HepG2 (cell line): ENCODE results near the gene CIB2. TPM values are rescaled to one million over a fixed set of nuclear protein-coding genes. Genes with fewer than 3 reads are reported as not detected.

Experiments used
- ATAC-seq: fragments of 200-7000 bp; cut with Tn5 transposase; 3 replicates; pipeline ENCODE4 v1.9.1; 2020; ENCODE audit warnings: mild to moderate bottlenecking, moderate library complexity
- BruUV-seq: library from RNA; stranded (reverse); fragments of 400-500 nt; replicated peaks from 2 replicates; lab custom pipeline; 2021; lab: Mats Ljungman, UMichigan
- CTCF ChIA-PET: fragments of 300-600 bp; formaldehyde crosslinking; extraction: SDS; loops from one replicate; lab custom pipeline; 2021; ENCODE audit warnings: low total read pairs, inconsistent platforms, low intra/inter-chr PET ratio; lab: Yijun Ruan, JAX
- POLR2A ChIA-PET: fragments of 350-600 bp; sonication (Branson Sonifier 250); formaldehyde crosslinking; loops from one replicate; lab custom pipeline; 2020; ENCODE audit warnings: antibody characterized with exemption, inconsistent platforms; lab: Yijun Ruan, JAX
- DNase-seq: peaks from one replicate; pipeline ENCODE4 v3.0.0-alpha.2; 2015; ENCODE audit warnings: low spot score
- FAIRE-seq: peaks from 3 replicates; lab custom pipeline; 2011; peaks lifted over from hg19 to GRCh38; lab: Jason Lieb, UNC
- H2AFZ ChIP-seq: one replicate; pipeline ENCODE4 v1.6.1; 2011; ENCODE audit warnings: low read length, inconsistent platforms
- H3K27ac ChIP-seq: fragments of 300-600 bp; 3 replicates; pipeline ENCODE4 v1.8.0; 2011; ENCODE audit warnings: mixed run types, mild to moderate bottlenecking, mixed read lengths, low read length, inconsistent platforms; ENCODE audit not compliant: insufficient read depth; ENCODE audit errors: extremely low read length
- H3K27me3 ChIP-seq, 2 experiments: fragments of 200-600 bp in 1 of 2; 2 replicates in 1 of 2; 3 replicates in 1 of 2; pipeline versions ENCODE4 v1.6.0 to v1.8.0; 2011; ENCODE audit warnings: low read length in 2 of 2, mild to moderate bottlenecking in 2 of 2, moderate library complexity in 2 of 2, inconsistent platforms in 1 of 2; ENCODE audit not compliant: insufficient read depth in 2 of 2, control insufficient read depth in 1 of 2
- H3K36me3 ChIP-seq, 2 experiments: fragments of 200-600 bp in 1 of 2; replicated peaks in 1 of 2; 2 replicates in 1 of 2; 3 replicates in 1 of 2; pipeline versions ENCODE4 v1.5.1 to v1.8.0; 2011; ENCODE audit warnings: low read length in 2 of 2, inconsistent platforms in 1 of 2; ENCODE audit not compliant: insufficient read depth in 2 of 2, control insufficient read depth in 1 of 2
- H3K4me1 ChIP-seq: 2 replicates; pipeline ENCODE4 v1.5.1; 2012; ENCODE audit warnings: low read length, inconsistent platforms; ENCODE audit not compliant: insufficient read depth
- H3K4me2 ChIP-seq: 2 replicates; pipeline ENCODE4 v1.6.0; 2011; ENCODE audit warnings: low read depth, low read length, inconsistent platforms
- H3K4me3 ChIP-seq, 3 experiments: fragments of 200-600 bp in 1 of 3; sonication (generic), shearing (Covaris generic) in 1 of 3; replicated peaks in 1 of 3; 2 replicates each; pipeline ENCODE4 v1.5.1; 2011 to 2016; ENCODE audit warnings: low read length in 3 of 3, inconsistent platforms in 2 of 3, low read depth in 2 of 3, mild to moderate bottlenecking in 2 of 3, control low read depth in 1 of 3, mixed read lengths in 1 of 3; ENCODE audit not compliant: insufficient read depth in 1 of 3
- H3K79me2 ChIP-seq: one replicate; pipeline ENCODE4 v1.6.1; 2011; ENCODE audit warnings: low read length, inconsistent platforms; ENCODE audit not compliant: insufficient read depth
- H3K9ac ChIP-seq: 2 replicates; pipeline ENCODE4 v1.6.0; 2011; ENCODE audit warnings: mild to moderate bottlenecking, low read depth, low read length, inconsistent platforms; ENCODE audit not compliant: insufficient read depth
- H3K9me3 ChIP-seq: 2 replicates; pipeline ENCODE4 v1.5.1; 2012; ENCODE audit warnings: mild to moderate bottlenecking, low read length
- H4K20me1 ChIP-seq: 2 replicates; pipeline ENCODE4 v1.6.0; 2011; ENCODE audit warnings: inconsistent platforms, mild to moderate bottlenecking, low read length, moderate library complexity; ENCODE audit not compliant: insufficient read depth
- DNMT3B ChIP-seq: conservative IDR thresholded peaks from 2 replicates; pipeline ENCODE4 v1.6.1; 2016; ENCODE audit warnings: missing biosample characterization, control low read depth
- GATAD1 ChIP-seq: IDR thresholded peaks from 2 replicates; pipeline ENCODE4 v1.6.1; 2016; ENCODE audit warnings: missing genetic modification reagents, missing compliant biosample characterization
- HIVEP1 ChIP-seq: sonication (generic); formaldehyde crosslinking; IDR thresholded peaks from 2 replicates; pipeline ENCODE4 v1.4.0; 2020; ENCODE audit warnings: mild to moderate bottlenecking, missing genetic modification reagents
- MAFG ChIP-seq: sonication (generic); formaldehyde crosslinking; IDR thresholded peaks from 2 replicates; pipeline ENCODE4 v1.5.1; 2020; ENCODE audit warnings: mild to moderate bottlenecking, missing genetic modification reagents
- RAD21 ChIP-seq: fragments of 450-650 bp; formaldehyde crosslinking; IDR thresholded peaks from 2 replicates; pipeline ENCODE4 v1.5.0; 2020; ENCODE audit warnings: mild to moderate bottlenecking
- ZNF543 ChIP-seq: sonication (generic); formaldehyde crosslinking; IDR thresholded peaks from 2 replicates; pipeline ENCODE4 v1.4.0; 2020; ENCODE audit warnings: mild to moderate bottlenecking, missing genetic modification reagents
- ZNF609 ChIP-seq: sonication (generic); formaldehyde crosslinking; IDR thresholded peaks from 2 replicates; pipeline ENCODE4 v1.4.0; 2020; ENCODE audit warnings: mild to moderate bottlenecking, missing genetic modification reagents, borderline replicate concordance
- ZNF775 ChIP-seq: sonication (generic); formaldehyde crosslinking; IDR thresholded peaks from 2 replicates; pipeline ENCODE4 v1.4.0; 2020; ENCODE audit warnings: missing genetic modification reagents, mild to moderate bottlenecking, moderate library complexity, borderline replicate concordance
- whole genome bisulfite sequencing: methylation state at CpG from one replicate; pipeline ENCODE4 v1.1.6; 2017; ENCODE audit warnings: low lambda C conversion rate; 5-methylcytosine and 5-hydroxymethylcytosine counted together
- in situ Hi-C: cut with HindIII; loops from 2 replicates; pipeline ENCODE4 v1.10.0; 2017; ENCODE audit warnings: low pct_unique_long_range_greater_than_20kb; ENCODE audit not compliant: extremely low pct_ligation_motif_present
- intact Hi-C: fragments of 100-400 bp; cut with micrococcal nuclease; formaldehyde crosslinking; loops from one replicate; pipeline ENCODE4 v1.10.0; 2022; ENCODE audit not compliant: unreplicated experiment
- polyA plus RNA-seq, 8 experiments: library from polyadenylated mRNA; depleted of rRNA in 3 of 8; stranded (reverse) in 7 of 8; unstranded in 1 of 8; fragments of >200 nt; fragmentation: Illumina TruSeq in 4 of 8; extraction: Trizol in 4 of 8; gene quantifications; 2 replicates each; pipeline versions ENCODE4 v1.2.1 to v1.2.3, GENCODE V29; 2011 to 2016; ENCODE audit warnings: low read depth in 4 of 8, missing spikeins in 1 of 8, mixed read lengths in 1 of 8; ENCODE audit not compliant: insufficient read depth in 1 of 8
- total RNA-seq, 5 experiments: library from RNA; depleted of rRNA; stranded (reverse); fragments of >200 nt; fragmentation: Illumina TruSeq; extraction: Trizol; gene quantifications; 2 replicates each; pipeline ENCODE4 v1.2.3, GENCODE V29; 2016; ENCODE audit warnings: low read depth in 1 of 5

Gene CIB2
- total and polyA plus RNA-seq, 2 of the 13 experiments (the other 11 are each of a cell fraction or from before 2014, with no cell fraction given), result 1.4 to 1.5 TPM

GRCh38 chr15:78159395-78159794 is 28.1 kb upstream of the CIB2 start (continued):
- TF ChIP-seq ZNF609 (CRISPR knock-in tag) (no peak), ZNF775 (CRISPR knock-in tag) (no peak), ZNF543 (no peak)

GRCh38 chr15:78157203-78157602 is 26.0 kb upstream of the CIB2 start:
- no peak for ATAC-seq
- no peak overlapping the region for H3K4me2 ChIP-seq
- peaks cover 6% of the 10 kb centered on the region for H3K79me2 ChIP-seq
- peaks cover 6 to 33% of the 10 kb centered on the region in 2 experiments for H3K36me3 ChIP-seq
- WGBS, result 51% methylated on average over 2 of the region's 2 CpGs
- H3K27ac ChIP-seq, result no peak overlapping the region
- H3K9ac ChIP-seq, result no peak overlapping the region
- H4K20me1 ChIP-seq, result no peaks in the 10 kb centered on the region
- in situ Hi-C loops, result no loop called here
- no peak for TF ChIP-seq DNMT3B
- no peak for TF ChIP-seq HIVEP1
- no peak for TF ChIP-seq MAFG (CRISPR knock-in tag)
- TF ChIP-seq RAD21 (CRISPR knock-in tag), result no peak
- no peak for TF ChIP-seq GATAD1
- TF ChIP-seq, all 625 proteins: peak for 0
- Histone ChIP-seq H3K9me3 (no peaks in the 10 kb centered on the region), H2AFZ (no peak overlapping the region), H3K27me3 (no peaks in the 10 kb centered on the region), H3K4me1 (no peaks in the 10 kb centered on the region), H3K4me3 (no peak overlapping the region)
- POLR2A ChIA-PET, result no interaction called here
- no peak for FAIRE-seq
- CTCF ChIA-PET, result no interaction called here
- intact Hi-C loops, result no loop called here
- no TSS peak for BruUV-seq
- no peak for DNase-seq
